ENCODE data around the gene RAB11FIP3. TPM values are rescaled to one million over a fixed set of nuclear protein-coding genes. Genes with fewer than 3 reads are reported as not detected.

RAB11FIP3 gene
- total and polyA plus RNA-seq, 8 donors, result 28.1 to 64.0 (median 54.0) TPM

DNA sequence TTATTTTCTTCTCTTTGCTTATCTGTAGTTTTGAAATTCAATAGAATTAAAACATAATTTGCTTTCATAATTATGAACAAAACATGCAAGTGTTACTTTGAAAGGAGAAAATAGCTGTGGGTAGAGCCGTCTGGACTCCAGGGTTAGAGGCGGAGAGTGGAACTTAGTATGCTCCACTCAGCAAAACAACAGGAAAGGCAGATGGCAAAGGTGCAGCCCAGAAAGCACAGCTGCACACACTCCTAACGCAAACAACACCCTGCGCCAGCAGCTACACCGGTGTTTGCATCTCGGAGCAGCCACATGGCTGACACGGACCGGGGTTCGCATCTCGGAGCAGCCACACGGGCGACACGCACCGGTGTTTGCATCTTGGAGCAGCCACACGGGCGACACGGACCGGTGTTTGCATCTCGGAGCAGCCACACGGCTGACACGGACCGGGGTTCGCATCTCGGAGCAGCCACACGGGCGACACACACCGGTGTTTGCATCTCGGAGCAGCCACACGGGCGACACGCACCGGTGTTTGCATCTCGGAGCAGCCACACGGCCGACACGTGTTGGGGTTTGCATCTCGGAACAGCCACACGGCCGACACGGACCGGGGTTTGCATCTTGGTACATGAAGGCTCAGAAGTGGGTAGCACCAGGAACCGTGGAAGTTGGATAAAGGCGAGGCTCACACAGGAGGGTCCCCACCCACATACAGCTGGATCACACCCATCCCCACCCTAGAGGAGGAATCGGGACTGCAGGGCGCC, 89.9 kb downstream of the RAB11FIP3 start:
- DNase-seq (no peak), ATAC-seq (no peak)
- H3K9me3 ChIP-seq, result no peaks in the 10 kb centered on the region
- intact Hi-C loops (cut with DNase I), result no loop called here
- H3K27ac ChIP-seq, result no peak overlapping the region
- TF ChIP-seq CTCF (IDR thresholded peaks at IDR 0.05), result no peak
- H3K4me1 ChIP-seq, result no peaks in the 10 kb centered on the region
- H3K36me3 ChIP-seq, result peaks cover 0 to 38% of the 10 kb centered on the region in 2 donors
- H3K27me3 ChIP-seq, result no peaks in the 10 kb centered on the region
- no peak overlapping the region for H3K4me3 ChIP-seq

DNA sequence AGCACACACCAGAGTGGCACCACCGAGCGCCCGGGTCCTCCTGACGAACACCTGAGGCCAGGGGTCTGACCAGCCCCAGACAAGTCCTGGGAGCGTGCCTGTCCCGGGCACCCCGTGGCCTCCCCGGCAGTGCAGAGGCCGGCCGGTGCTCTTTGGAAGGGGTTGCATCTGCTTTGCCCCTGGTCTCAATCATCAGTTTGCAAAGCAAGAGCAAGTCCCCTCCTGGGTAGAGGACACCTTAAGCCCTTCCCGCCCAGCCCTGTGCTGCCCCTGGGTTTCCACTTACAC, 90.4 kb downstream of the RAB11FIP3 start:
- no peak for DNase-seq
- Histone ChIP-seq H3K27ac (no peak overlapping the region), H3K4me1 (no peaks in the 10 kb centered on the region), H3K4me3 (no peak overlapping the region), H3K27me3 (no peaks in the 10 kb centered on the region), H3K9me3 (no peaks in the 10 kb centered on the region), H3K36me3 (peaks cover 0 to 44% of the 10 kb centered on the region in 2 donors)
- intact Hi-C loops (cut with DNase I), result no loop called here
- ATAC-seq, result no peak
- no peak for TF ChIP-seq CTCF (IDR thresholded peaks at IDR 0.05)

DNA sequence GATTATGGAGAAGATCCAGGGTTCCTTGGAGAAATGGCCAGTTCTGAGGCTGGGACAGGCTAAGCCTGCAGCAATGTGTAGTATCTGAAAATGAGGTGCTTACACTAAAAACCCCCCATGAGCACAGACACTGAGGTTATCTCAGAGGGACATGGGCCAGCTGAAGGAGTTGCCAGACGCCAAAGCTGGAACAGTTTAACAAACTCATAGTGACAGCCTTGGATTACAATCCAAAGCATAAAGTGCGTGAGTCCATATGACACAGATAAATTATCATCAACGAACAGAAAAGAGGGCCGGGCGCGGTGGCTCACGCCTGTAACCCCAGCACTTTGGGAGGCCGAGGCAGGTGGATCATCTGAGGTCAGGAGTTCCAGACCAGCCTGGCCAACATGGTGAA, 90.9 kb downstream of the RAB11FIP3 start:
- Histone ChIP-seq H3K4me1 (no peaks in the 10 kb centered on the region), H3K27ac (no peak overlapping the region), H3K27me3 (no peaks in the 10 kb centered on the region), H3K9me3 (no peaks in the 10 kb centered on the region), H3K4me3 (no peak overlapping the region), H3K36me3 (peaks cover 0 to 48% of the 10 kb centered on the region in 2 donors)
- intact Hi-C loops (cut with DNase I), result no loop called here
- ATAC-seq (no peak), DNase-seq (no peak)
- TF ChIP-seq CTCF (IDR thresholded peaks at IDR 0.05), result no peak

DNA sequence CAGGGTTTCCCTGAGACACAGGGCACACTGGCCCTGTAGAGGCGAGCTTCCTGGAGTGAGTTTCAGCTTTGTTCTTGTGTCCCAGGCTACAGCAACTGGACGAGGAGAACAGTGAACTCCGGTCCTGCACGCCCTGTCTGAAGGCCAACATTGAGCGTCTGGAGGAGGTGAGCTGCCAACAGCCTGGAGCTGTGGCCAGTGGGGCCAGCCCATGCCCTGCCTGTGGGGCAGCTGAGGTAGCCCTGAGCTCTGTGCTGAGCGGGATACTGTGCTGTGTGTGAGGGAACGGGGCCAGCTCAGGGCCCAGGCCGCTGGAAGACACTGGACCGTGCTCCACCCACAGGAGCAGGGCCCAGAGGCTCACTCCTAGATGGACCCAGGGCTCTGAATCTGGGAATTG, 93.4 kb downstream of the RAB11FIP3 start:
- no peak for TF ChIP-seq CTCF (IDR thresholded peaks at IDR 0.05)
- intact Hi-C loops (cut with DNase I), result no loop called here
- no peak for DNase-seq
- Histone ChIP-seq H3K27me3 (no peaks in the 10 kb centered on the region), H3K4me3 (no peak overlapping the region), H3K9me3 (no peaks in the 10 kb centered on the region), H3K4me1 (no peaks in the 10 kb centered on the region), H3K36me3 (peaks cover 0 to 51% of the 10 kb centered on the region in 2 donors), H3K27ac (no peak overlapping the region)
- no peak for ATAC-seq

DNA sequence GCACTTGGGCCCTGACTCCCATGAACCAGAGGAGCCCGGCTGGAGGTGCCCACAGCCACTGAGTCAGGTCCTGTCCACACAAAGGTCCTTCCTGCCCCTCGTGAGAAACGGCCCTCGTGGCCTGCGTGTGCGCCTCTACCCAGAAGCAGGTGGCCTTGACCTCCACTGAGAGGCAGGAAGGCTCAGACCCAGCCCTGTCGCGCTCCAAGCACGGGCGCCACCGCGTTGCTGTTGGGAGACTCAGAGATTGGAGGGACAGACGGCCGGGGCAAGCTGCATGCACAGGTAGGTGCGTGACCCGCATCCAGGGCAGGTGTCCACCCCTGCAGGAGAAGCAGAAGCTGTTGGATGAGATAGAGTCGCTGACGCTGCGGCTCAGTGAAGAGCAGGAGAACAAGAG, 94.0 kb downstream of the RAB11FIP3 start:
- Histone ChIP-seq H3K4me3 (no peak overlapping the region), H3K27me3 (no peaks in the 10 kb centered on the region), H3K4me1 (no peaks in the 10 kb centered on the region), H3K27ac (no peak overlapping the region), H3K36me3 (peaks cover 0 to 51% of the 10 kb centered on the region in 2 donors), H3K9me3 (no peaks in the 10 kb centered on the region)
- no peak for TF ChIP-seq CTCF (IDR thresholded peaks at IDR 0.05)
- no peak for DNase-seq
- no peak for ATAC-seq
- intact Hi-C loops (cut with DNase I), result no loop called here
